Lung microvascular endothelial cell (primary cell): ENCODE data around the gene MAGEC2. TPM values are rescaled to one million over a fixed set of nuclear protein-coding genes. Genes with fewer than 3 reads are reported as not detected.

Experiments used
- DNase-seq, 2 donors: peaks; one replicate each; pipeline versions ENCODE4 v3.0.0 to v3.0.0-alpha.2; 2010; ENCODE audit warnings: low read depth in 2 of 2
- total RNA-seq: library from RNA; depleted of rRNA; stranded (reverse); fragments of >200 nt; gene quantifications from 2 replicates; pipeline ENCODE4 v1.2.1, GENCODE V29; 2014

The MAGEC2 gene
- total RNA-seq = not detected in 2 replicates

DNA sequence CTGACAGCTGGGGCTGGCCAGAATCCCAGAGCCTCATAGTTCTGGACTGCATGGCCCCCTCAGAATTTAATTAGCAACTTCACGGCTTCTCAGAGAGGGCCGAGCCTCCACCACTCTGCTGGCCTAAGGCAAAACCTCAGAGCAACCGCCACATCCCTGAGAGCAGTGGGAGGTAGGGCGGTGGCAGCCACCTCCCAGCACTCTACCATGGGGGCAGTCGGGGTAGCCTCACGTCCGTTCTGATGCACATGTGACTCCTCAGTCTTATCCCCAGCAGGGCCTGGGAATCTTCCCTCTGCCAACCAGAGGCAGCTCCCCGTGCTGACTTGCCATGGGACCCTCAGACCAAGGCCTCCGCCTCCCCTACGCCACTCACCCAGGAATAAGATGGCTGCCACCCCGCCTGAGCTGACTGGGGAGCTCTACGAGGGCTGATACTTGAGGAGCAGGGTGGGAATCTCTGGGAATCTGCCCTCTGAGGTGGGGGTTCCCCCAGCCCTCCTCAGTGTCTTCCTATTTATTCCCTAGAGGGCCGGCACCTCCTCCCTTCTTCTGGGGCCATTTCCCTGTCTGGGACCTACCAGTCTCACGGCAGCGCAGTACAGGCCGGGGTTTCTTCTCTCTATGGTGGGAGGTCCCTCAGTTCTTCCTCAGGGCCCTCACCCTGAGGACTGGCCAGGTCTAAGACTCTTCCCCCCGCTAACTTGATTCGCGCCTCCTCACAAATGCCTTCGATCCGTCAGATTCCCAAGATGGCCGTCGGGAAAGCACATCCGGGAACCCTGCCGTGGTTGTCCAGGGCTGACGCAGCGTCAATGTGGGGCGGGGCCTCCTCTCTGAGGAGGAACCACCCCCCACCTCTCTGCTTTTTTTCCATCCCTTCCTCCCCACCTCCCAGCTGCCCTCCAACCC, at the start of gene MAGEC2:
Gene MAGEC2, minus strand, starts transcription at position 769 of the 912 bp plus-strand sequence. CDS start 1,303 bp downstream, outside the sequence.
- no peak for DNase-seq

- DNase-seq = no peak
Measured at GRCh38 chrX:142251680-142252079, 46.6 kb upstream of the MAGEC2 start.

DNA sequence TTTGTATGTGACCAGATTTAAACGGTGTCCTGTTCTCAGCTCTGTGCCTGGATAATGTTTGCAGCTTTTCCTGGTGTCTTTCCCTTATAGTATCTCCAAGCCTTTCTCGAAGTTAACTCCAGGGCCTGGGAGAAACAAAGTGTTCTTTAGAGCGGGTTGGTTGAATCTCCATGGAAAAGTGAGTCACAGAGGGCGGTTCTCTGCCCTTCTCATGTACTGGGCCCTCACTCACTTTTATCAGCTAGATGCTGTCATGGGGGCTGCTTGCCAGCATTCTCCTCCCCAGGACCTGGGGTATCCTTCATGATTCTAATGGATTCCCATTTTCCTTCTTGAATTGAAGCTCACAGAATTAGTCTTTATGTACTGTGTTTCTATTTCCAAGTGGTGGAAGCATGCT, 46.1 kb upstream of the MAGEC2 start:
- DNase-seq = no peak

GRCh38 chrX:142250502-142250901, 45.4 kb upstream of the MAGEC2 start:
- DNase-seq = no peak

- no peak for DNase-seq
Measured at GRCh38 chrX:142249721-142250120, 44.6 kb upstream of the MAGEC2 start.

GRCh38 chrX:142244568-142244967, 39.5 kb upstream of the MAGEC2 start:
- DNase-seq = no peak

- DNase-seq = no peak
Measured at GRCh38 chrX:142238536-142238935, 33.4 kb upstream of the MAGEC2 start.

- no peak for DNase-seq
Measured at GRCh38 chrX:142233400-142233799, 28.3 kb upstream of the MAGEC2 start.

- no peak for DNase-seq
Measured at GRCh38 chrX:142214081-142214480, 9.0 kb upstream of the MAGEC2 start.

- no peak for DNase-seq
Measured at GRCh38 chrX:142201113-142201512, 4.0 kb downstream of the MAGEC2 start.

- DNase-seq = no peak
Measured at GRCh38 chrX:142186103-142186502, 19.0 kb downstream of the MAGEC2 start.

DNA sequence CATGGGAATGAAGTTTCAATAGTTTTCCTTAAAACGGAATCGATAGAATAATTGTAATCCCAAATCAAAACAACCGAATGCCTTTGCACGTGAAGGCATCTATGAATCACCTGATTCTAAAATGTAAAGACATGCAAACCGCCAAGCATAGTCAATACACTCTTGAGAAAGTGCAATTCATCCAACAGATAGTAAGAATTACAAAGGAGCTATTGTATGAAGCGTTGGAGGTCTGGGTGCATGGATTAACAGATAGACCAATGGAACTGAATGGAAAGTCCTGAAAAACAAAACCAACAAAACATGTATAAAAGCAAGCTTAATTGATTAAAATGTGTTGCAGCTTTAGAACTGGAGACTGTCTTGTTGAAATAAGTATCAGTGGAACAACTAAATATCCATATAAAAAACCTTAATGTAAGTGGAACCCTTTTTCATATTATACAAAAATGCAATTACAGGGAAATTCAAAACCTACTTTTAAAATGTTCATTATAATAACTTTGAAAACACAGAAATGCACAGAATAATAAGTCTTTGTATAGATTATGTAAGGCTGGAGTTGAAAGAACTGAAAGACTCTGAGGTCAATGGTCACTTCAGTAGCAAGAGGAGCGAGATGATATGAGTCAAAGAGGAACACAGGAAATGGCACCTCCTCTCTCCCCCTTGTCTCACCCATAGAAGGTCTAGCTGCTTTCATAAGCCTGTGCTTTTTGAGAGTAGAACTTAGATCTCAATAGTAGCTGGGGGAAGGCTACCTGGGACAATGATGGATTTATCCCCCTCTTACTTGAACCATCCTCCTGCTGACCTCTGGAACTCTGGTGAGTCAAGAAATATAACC, 20.1 kb downstream of the MAGEC2 start:
- DNase-seq = no peak

DNA sequence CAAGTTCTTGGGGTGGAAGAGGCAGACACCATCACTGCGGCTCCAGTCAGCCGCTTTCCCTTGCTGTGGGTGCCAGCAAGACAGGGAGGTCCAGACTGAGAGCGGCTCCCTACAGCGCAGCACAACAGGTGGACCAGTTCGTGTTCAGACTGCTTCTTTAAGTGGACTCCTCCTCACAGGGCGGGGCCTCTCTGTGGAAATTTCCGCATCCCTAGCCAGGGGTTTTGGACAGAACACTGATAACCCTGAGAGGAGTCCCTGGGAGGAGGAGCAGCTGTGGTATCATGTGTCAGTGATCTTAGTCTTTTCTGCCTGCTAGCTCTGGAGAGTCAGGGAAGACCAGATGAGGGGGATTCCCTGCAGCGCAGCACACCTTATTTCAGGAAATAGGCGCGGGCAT, 48.5 kb downstream of the MAGEC2 start:
- no peak for DNase-seq
